CD14-positive monocyte (primary cell): Measurements from ENCODE around the gene IRAG1. TPM values are rescaled to one million over a fixed set of nuclear protein-coding genes. Genes with fewer than 3 reads are reported as not detected.

Experiments used
- DNase-seq, 3 donors: peaks; one replicate each; pipeline ENCODE4 v3.0.0-alpha.2; 2011 to 2022
- H2AFZ ChIP-seq: 2 replicates; pipeline ENCODE4 v1.6.0; 2012; ENCODE audit warnings: mild to moderate bottlenecking, low read depth, low read length, inconsistent platforms; ENCODE audit not compliant: insufficient read depth, poor library complexity, severe bottlenecking
- H3K27ac ChIP-seq, 2 donors: 1 replicate in 1 of 2; 2 replicates in 1 of 2; pipeline ENCODE4 v1.5.1; 2012 to 2013; ENCODE audit warnings: low read length in 2 of 2, control low read depth in 1 of 2, inconsistent platforms in 1 of 2, low read depth in 1 of 2, mild to moderate bottlenecking in 1 of 2
- H3K27me3 ChIP-seq, 2 donors: one replicate each; pipeline versions ENCODE4 v1.6.0 to v1.6.1; 2011 to 2013; ENCODE audit warnings: low read length in 2 of 2; ENCODE audit not compliant: control insufficient read depth in 2 of 2, insufficient read depth in 2 of 2
- H3K36me3 ChIP-seq, 2 donors: replicated peaks in 1 of 2; 1 replicate in 1 of 2; 2 replicates in 1 of 2; pipeline versions ENCODE4 v1.5.1 to v1.6.1; 2012 to 2013; ENCODE audit warnings: low read length in 2 of 2, control low read depth in 1 of 2, inconsistent platforms in 1 of 2, mild to moderate bottlenecking in 1 of 2; ENCODE audit not compliant: insufficient read depth in 2 of 2, control insufficient read depth in 1 of 2
- H3K4me1 ChIP-seq, 2 donors: 1 replicate in 1 of 2; 2 replicates in 1 of 2; pipeline versions ENCODE4 v1.5.1 to v1.6.1; 2012 to 2013; ENCODE audit warnings: low read length in 2 of 2, control low read depth in 1 of 2, inconsistent platforms in 1 of 2, mild to moderate bottlenecking in 1 of 2, moderate library complexity in 1 of 2; ENCODE audit not compliant: insufficient read depth in 2 of 2, control insufficient read depth in 1 of 2
- H3K4me2 ChIP-seq: replicated peaks from 2 replicates; pipeline ENCODE3; 2012; ENCODE audit warnings: low read length, moderate library complexity, mild to moderate bottlenecking; ENCODE audit not compliant: poor library complexity, severe bottlenecking; ENCODE audit errors: extremely low read depth
- H3K4me3 ChIP-seq, 3 experiments: fragments of 200-600 bp in 1 of 3; sonication (generic) in 1 of 3; replicated peaks in 1 of 3; 1 replicate in 2 of 3; 2 replicates in 1 of 3; pipeline ENCODE4 v1.5.1; 2011 to 2013; ENCODE audit warnings: low read length in 3 of 3, mild to moderate bottlenecking in 3 of 3, control low read depth in 2 of 3, low read depth in 2 of 3, inconsistent platforms in 1 of 3, moderate library complexity in 1 of 3
- H3K79me2 ChIP-seq: 2 replicates; pipeline ENCODE4 v1.6.0; 2012; ENCODE audit warnings: mild to moderate bottlenecking, control low read depth, inconsistent platforms, low read length, moderate library complexity; ENCODE audit not compliant: insufficient read depth
- H3K9ac ChIP-seq: 2 replicates; pipeline ENCODE4 v1.6.0; 2017; ENCODE audit warnings: low read length, mild to moderate bottlenecking; ENCODE audit not compliant: insufficient read depth, poor library complexity, severe bottlenecking
- H3K9me3 ChIP-seq, 2 donors: replicated peaks in 1 of 2; 1 replicate in 1 of 2; 2 replicates in 1 of 2; pipeline versions ENCODE4 v1.5.1 to v1.6.1; 2012 to 2013; ENCODE audit warnings: low read length in 2 of 2, control low read depth in 1 of 2; ENCODE audit not compliant: control insufficient read depth in 1 of 2, insufficient read depth in 1 of 2
- H4K20me1 ChIP-seq: 2 replicates; pipeline ENCODE4 v1.6.0; 2012; ENCODE audit warnings: mild to moderate bottlenecking, low read length, control low read depth, moderate library complexity; ENCODE audit not compliant: insufficient read depth
- H3K27ac Mint-ChIP-seq, 7 donors: one replicate each; pipeline ENCODE4 v1.8.0; 2020; ENCODE audit warnings: mild to moderate bottlenecking in 7 of 7, mixed read lengths in 7 of 7, moderate library complexity in 6 of 7, inconsistent platforms in 2 of 7
- H3K27me3 Mint-ChIP-seq, 3 donors: one replicate each; pipeline ENCODE4 v1.8.0; 2021 to 2022; ENCODE audit warnings: low read depth in 3 of 3, mild to moderate bottlenecking in 3 of 3, mixed read lengths in 3 of 3, moderate library complexity in 3 of 3, inconsistent platforms in 1 of 3
- H3K36me3 Mint-ChIP-seq, 2 donors: one replicate each; pipeline ENCODE4 v1.8.0; 2020; ENCODE audit warnings: mixed read lengths in 2 of 2, inconsistent platforms in 1 of 2, mild to moderate bottlenecking in 1 of 2
- H3K4me1 Mint-ChIP-seq: one replicate; pipeline ENCODE4 v1.8.0; 2020; ENCODE audit warnings: mild to moderate bottlenecking, mixed read lengths
- H3K4me3 Mint-ChIP-seq, 2 donors: one replicate each; pipeline ENCODE4 v1.8.0; 2020; ENCODE audit warnings: mild to moderate bottlenecking in 2 of 2, mixed read lengths in 2 of 2, moderate library complexity in 1 of 2
- H3K9me3 Mint-ChIP-seq, 7 donors: one replicate each; pipeline ENCODE4 v1.8.0; 2020 to 2022; ENCODE audit warnings: mixed read lengths in 7 of 7, mild to moderate bottlenecking in 6 of 7, moderate library complexity in 6 of 7, inconsistent platforms in 2 of 7
- WGBS: methylation state at CpG from one replicate; pipeline ENCODE4 v1.1.5; 2013; ENCODE audit warnings: missing lambda C conversion rate; ENCODE audit not compliant: insufficient coverage; 5-methylcytosine and 5-hydroxymethylcytosine counted together
- intact Hi-C, 2 donors: fragments of 100-400 bp; cut with micrococcal nuclease; formaldehyde crosslinking; loops; one replicate each; pipeline versions ENCODE4 v1.15.0 to v1.15.1; 2023
- polyA plus RNA-seq, 3 donors: library from polyadenylated mRNA; depleted of rRNA in 1 of 3; unstranded in 2 of 3; stranded (reverse) in 1 of 3; fragments of 300-500 nt in 2 of 3; fragments of >200 nt in 1 of 3; fragmentation: Illumina TruSeq in 2 of 3; gene quantifications; 1 replicate in 2 of 3; 2 replicates in 1 of 3; pipeline ENCODE4 v1.2.3, GENCODE V29; 2012 to 2021
- small RNA-seq: library from RNA; depleted of rRNA; stranded (forward); fragments of <200 nt; gene quantifications from one replicate; pipeline ENCODE3, GENCODE V24; 2012; ENCODE audit warnings: low read depth; ENCODE audit not compliant: insufficient read length
- TF ChIP-seq, protein P1 (sequence below): fragments of 200-600 bp; IDR thresholded peaks from one replicate; pipeline ENCODE4 v1.8.0; 2022; ENCODE audit warnings: antibody characterized with exemption, mild to moderate bottlenecking

Gene IRAG1
- polyA plus RNA-seq, 3 donors: 3.0 to 4.9 (median 3.3) TPM

- Mint-ChIP-seq H3K36me3 (peaks cover 0 to 4% of the 10 kb centered on the region in 2 donors), H3K9me3 (peaks cover 0 to 3% (median 0%) of the 10 kb centered on the region in 7 donors), H3K27me3 (peaks cover 0 to 2% (median 1%) of the 10 kb centered on the region in 3 donors), H3K27ac (no peak overlapping the region), H3K4me1 (peaks cover 46% of the 10 kb centered on the region), H3K4me3 (no peak overlapping the region)
- DNase-seq: no peak
- intact Hi-C loops: no loop called here
- Histone ChIP-seq H3K9ac (no peak overlapping the region), H3K4me1 (peaks cover 31 to 34% of the 10 kb centered on the region in 2 donors), H3K27me3 (no peaks in the 10 kb centered on the region), H3K36me3 (no peaks in the 10 kb centered on the region), H2AFZ (no peak overlapping the region), H3K9me3 (no peaks in the 10 kb centered on the region), H3K79me2 (no peaks in the 10 kb centered on the region), H3K4me2 (no peak overlapping the region), H3K4me3 (no peak overlapping the region), H4K20me1 (no peaks in the 10 kb centered on the region), H3K27ac (no peak overlapping the region)
- 60% methylated on average over 1 of the region's 6 CpGs for WGBS
- TF ChIP-seq, protein P1, sequence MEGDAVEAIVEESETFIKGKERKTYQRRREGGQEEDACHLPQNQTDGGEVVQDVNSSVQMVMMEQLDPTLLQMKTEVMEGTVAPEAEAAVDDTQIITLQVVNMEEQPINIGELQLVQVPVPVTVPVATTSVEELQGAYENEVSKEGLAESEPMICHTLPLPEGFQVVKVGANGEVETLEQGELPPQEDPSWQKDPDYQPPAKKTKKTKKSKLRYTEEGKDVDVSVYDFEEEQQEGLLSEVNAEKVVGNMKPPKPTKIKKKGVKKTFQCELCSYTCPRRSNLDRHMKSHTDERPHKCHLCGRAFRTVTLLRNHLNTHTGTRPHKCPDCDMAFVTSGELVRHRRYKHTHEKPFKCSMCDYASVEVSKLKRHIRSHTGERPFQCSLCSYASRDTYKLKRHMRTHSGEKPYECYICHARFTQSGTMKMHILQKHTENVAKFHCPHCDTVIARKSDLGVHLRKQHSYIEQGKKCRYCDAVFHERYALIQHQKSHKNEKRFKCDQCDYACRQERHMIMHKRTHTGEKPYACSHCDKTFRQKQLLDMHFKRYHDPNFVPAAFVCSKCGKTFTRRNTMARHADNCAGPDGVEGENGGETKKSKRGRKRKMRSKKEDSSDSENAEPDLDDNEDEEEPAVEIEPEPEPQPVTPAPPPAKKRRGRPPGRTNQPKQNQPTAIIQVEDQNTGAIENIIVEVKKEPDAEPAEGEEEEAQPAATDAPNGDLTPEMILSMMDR: no peak
These were observed 48.3 kb downstream of the IRAG1 start for GRCh38 chr11:10645212-10645795.

Small RNA genes lying within 50 kb of the gene (small RNA-seq; reads per million reads assigned to genes)
- not detected for gene RF00019

Other genes with a start within 250 kb of the IRAG1 start
- gene AMPD3, start 238.5 kb downstream of the IRAG1 start, polyA plus RNA-seq: 10 to 100 TPM; 10.5 to 24.3 (median 14.3) TPM
- 100 to 1,000 TPM in 1 of 3 donors, 10 to 100 TPM in 2; 19.7 to 114 (median 98.3) TPM for gene RNF141, start 152.6 kb downstream of the IRAG1 start, polyA plus RNA-seq
- gene LYVE1, start 125.1 kb downstream of the IRAG1 start, polyA plus RNA-seq: under 1 TPM in 2 of 3 donors, not detected in 1; 0.07 to 0.31 TPM
- gene CTR9, start 57.5 kb upstream of the IRAG1 start, polyA plus RNA-seq: 10 to 100 TPM in 2 of 3 donors, 1 to 10 TPM in 1; 5.0 to 37.5 (median 18.3) TPM
- 100 to 1,000 TPM; 334 to 439 (median 386) TPM for gene EIF4G2, start 115.2 kb upstream of the IRAG1 start, polyA plus RNA-seq
- 10 to 100 TPM in 2 of 3 donors, 1 to 10 TPM in 1; 8.1 to 45.8 (median 10.3) TPM for gene ZBED5, start 164.3 kb upstream of the IRAG1 start, polyA plus RNA-seq